DOHH2 (cell line): ENCODE results near the gene RAMP2.
"Not testable (repeated sequence)": the region's sequence is repeated elsewhere in the genome, so short reads cannot be mapped to it uniquely, and the experiment has no call there.

Experiments
- H3F3A ChIP-seq: fragments of 200-600 bp; sonication (generic), shearing (Covaris generic); 2 replicates; pipeline ENCODE4 v1.6.0; 2016; ENCODE audit warnings: antibody characterized with exemption, mild to moderate bottlenecking; ENCODE audit not compliant: control insufficient read depth, insufficient read depth
- H3K27ac ChIP-seq: fragments of 200-600 bp; sonication (generic); 2 replicates; pipeline ENCODE4 v1.5.1; 2014; ENCODE audit warnings: low read depth, mild to moderate bottlenecking, low read length, moderate library complexity
- H3K27me3 ChIP-seq: fragments of 200-600 bp; sonication (generic); 2 replicates; pipeline ENCODE4 v1.6.1; 2014; ENCODE audit warnings: mild to moderate bottlenecking, low read length, mixed read lengths; ENCODE audit not compliant: control insufficient read depth
- H3K36me3 ChIP-seq: fragments of 200-600 bp; sonication (generic); 2 replicates; pipeline ENCODE4 v1.6.1; 2014; ENCODE audit warnings: mild to moderate bottlenecking, low read length, moderate library complexity, mixed read lengths; ENCODE audit not compliant: control insufficient read depth
- H3K4me1 ChIP-seq: fragments of 200-600 bp; sonication (generic); 2 replicates; pipeline ENCODE4 v1.6.1; 2014; ENCODE audit warnings: mild to moderate bottlenecking, low read length, mixed read lengths; ENCODE audit not compliant: control insufficient read depth
- H3K4me2 ChIP-seq: fragments of 200-600 bp; sonication (generic); 2 replicates; pipeline ENCODE4 v1.6.0; 2014; ENCODE audit warnings: mild to moderate bottlenecking, low read length, moderate library complexity
- H3K4me3 ChIP-seq: fragments of 200-600 bp; sonication (generic); 2 replicates; pipeline ENCODE4 v1.5.1; 2014; ENCODE audit warnings: mild to moderate bottlenecking, low read length, mixed read lengths
- H3K79me2 ChIP-seq: fragments of 200-600 bp; sonication (generic); 2 replicates; pipeline ENCODE4 v1.6.1; 2014; ENCODE audit warnings: mild to moderate bottlenecking, low read length, mixed read lengths; ENCODE audit not compliant: control insufficient read depth
- H3K9me2 ChIP-seq: fragments of 200-600 bp; sonication (generic); replicated peaks from 2 replicates; pipeline ENCODE4 v1.6.1; 2014; ENCODE audit warnings: mild to moderate bottlenecking, low read length, mixed read lengths; ENCODE audit not compliant: control insufficient read depth
- H3K9me3 ChIP-seq: fragments of 200-600 bp; sonication (generic); 2 replicates; pipeline ENCODE4 v1.6.1; 2014; ENCODE audit warnings: antibody characterized with exemption, low read length, mixed read lengths; ENCODE audit not compliant: control insufficient read depth, insufficient read depth
- H4K20me1 ChIP-seq: fragments of 200-600 bp; sonication (generic); 2 replicates; pipeline ENCODE4 v1.6.0; 2014; ENCODE audit warnings: low read depth, mild to moderate bottlenecking, antibody characterized with exemption, low read length, moderate library complexity; ENCODE audit not compliant: control insufficient read depth, insufficient read depth
- EZH2phosphoT487 ChIP-seq: fragments of 200-600 bp; sonication (generic); IDR thresholded peaks from 2 replicates; pipeline ENCODE4 v1.6.1; 2017; ENCODE audit warnings: borderline replicate concordance, mild to moderate bottlenecking, antibody characterized with exemption, low read length, moderate library complexity, mixed read lengths
- TF ChIP-seq, protein P1 (sequence below): fragments of 200-600 bp; sonication (generic); IDR thresholded peaks from one replicate; pipeline ENCODE4 v1.5.1; 2014; ENCODE audit warnings: antibody characterized with exemption, mild to moderate bottlenecking, low read depth, low read length; ENCODE audit not compliant: poor library complexity, severe bottlenecking

Gene RAMP2

DNA sequence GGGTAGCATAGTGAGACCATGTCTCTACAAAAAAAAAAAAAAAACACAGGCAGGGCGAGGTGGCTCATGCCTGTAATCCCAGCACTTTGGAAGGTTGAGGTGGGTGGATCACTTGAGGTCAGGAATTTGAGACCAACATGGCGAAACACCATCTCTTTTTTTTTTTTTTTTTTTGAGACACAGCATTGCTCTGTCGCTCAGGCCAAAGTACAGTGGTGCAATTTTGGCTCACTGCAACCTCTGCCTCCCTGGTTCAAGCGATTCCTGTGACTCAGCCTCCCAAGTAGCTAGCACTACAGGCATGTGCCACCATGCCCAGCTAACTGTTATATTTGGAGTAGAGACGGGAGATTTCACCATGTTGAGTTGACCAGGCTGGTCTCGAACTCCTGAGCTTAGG is 5.1 kb downstream of the RAMP2 start:
- Histone ChIP-seq H3K27ac (no peak overlapping the region), H3K4me2 (no peak overlapping the region), H3K4me3 (no peak overlapping the region), H3K4me1 (peaks cover 9% of the 10 kb centered on the region), H4K20me1 (no peaks in the 10 kb centered on the region), H3K27me3 (peaks cover 12% of the 10 kb centered on the region), H3F3A (no peaks in the 10 kb centered on the region), H3K9me3 (no peaks in the 10 kb centered on the region), H3K36me3 (no peaks in the 10 kb centered on the region), H3K9me2 (no peaks in the 10 kb centered on the region), H3K79me2 (no peaks in the 10 kb centered on the region)
- no peak for TF ChIP-seq EZH2phosphoT487
- TF ChIP-seq, protein P1, sequence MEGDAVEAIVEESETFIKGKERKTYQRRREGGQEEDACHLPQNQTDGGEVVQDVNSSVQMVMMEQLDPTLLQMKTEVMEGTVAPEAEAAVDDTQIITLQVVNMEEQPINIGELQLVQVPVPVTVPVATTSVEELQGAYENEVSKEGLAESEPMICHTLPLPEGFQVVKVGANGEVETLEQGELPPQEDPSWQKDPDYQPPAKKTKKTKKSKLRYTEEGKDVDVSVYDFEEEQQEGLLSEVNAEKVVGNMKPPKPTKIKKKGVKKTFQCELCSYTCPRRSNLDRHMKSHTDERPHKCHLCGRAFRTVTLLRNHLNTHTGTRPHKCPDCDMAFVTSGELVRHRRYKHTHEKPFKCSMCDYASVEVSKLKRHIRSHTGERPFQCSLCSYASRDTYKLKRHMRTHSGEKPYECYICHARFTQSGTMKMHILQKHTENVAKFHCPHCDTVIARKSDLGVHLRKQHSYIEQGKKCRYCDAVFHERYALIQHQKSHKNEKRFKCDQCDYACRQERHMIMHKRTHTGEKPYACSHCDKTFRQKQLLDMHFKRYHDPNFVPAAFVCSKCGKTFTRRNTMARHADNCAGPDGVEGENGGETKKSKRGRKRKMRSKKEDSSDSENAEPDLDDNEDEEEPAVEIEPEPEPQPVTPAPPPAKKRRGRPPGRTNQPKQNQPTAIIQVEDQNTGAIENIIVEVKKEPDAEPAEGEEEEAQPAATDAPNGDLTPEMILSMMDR: no peak

DNA sequence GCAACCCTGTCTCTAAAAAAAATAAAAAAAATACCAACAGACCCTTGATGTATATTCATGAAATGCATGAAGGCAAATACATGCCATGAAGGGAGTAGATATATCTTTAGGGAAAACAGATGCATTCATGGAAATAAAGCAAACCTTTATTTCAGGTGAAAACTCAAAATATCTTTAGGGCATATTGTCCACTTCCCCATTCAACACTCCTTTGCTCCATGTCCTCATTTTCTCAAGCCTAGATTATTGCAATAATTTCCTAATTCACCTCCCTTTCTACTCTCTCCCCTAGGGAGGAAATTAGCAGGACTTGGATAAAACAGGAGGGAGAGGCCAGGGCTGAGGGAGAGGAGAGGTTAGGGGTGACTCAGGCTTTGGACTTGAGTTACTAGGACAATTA is 6.5 kb downstream of the RAMP2 start:
- TF ChIP-seq, protein P1: no peak
- TF ChIP-seq EZH2phosphoT487: no peak
- no peaks in the 10 kb centered on the region for H3K36me3 ChIP-seq
- no peaks in the 10 kb centered on the region for H4K20me1 ChIP-seq
- peaks cover 4% of the 10 kb centered on the region; the same call in 1 of the 2 replicates for H3K27me3 ChIP-seq
- no peaks in the 10 kb centered on the region for H3K9me3 ChIP-seq
- peaks cover 13% of the 10 kb centered on the region for H3K4me1 ChIP-seq
- H3F3A ChIP-seq: no peaks in the 10 kb centered on the region
- no peak overlapping the region for H3K27ac ChIP-seq
- H3K9me2 ChIP-seq: no peaks in the 10 kb centered on the region
- no peak overlapping the region for H3K4me2 ChIP-seq
- no peaks in the 10 kb centered on the region for H3K79me2 ChIP-seq
- no peak overlapping the region for H3K4me3 ChIP-seq

DNA sequence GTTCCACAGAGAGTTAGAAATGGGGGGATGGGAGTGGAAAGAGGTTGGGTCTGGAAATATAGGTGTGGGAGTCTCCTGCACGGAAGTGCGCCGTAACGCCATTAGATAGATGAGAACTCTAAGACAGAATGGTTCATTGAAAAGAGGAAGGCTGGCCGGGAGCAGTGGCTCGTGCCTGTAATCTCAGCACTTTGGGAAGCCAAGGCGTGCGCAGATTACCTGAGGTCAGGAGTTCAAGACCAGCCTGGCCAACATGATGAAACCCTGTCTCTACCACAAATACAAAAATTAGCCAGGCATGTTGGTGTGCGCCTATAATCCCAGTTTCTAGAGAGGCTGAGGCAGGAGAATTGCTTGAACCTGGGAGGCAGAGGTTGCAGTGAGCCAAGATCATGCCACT is 7.0 kb downstream of the RAMP2 start:
- peaks cover 12% of the 10 kb centered on the region for H3K4me1 ChIP-seq
- not testable (repeated sequence) for H3K4me3 ChIP-seq, H4K20me1 ChIP-seq, H3K9me3 ChIP-seq, H3K9me2 ChIP-seq, H3K27ac ChIP-seq, H3K79me2 ChIP-seq, H3K27me3 ChIP-seq, H3K36me3 ChIP-seq, H3K4me2 ChIP-seq, H3F3A ChIP-seq

DNA sequence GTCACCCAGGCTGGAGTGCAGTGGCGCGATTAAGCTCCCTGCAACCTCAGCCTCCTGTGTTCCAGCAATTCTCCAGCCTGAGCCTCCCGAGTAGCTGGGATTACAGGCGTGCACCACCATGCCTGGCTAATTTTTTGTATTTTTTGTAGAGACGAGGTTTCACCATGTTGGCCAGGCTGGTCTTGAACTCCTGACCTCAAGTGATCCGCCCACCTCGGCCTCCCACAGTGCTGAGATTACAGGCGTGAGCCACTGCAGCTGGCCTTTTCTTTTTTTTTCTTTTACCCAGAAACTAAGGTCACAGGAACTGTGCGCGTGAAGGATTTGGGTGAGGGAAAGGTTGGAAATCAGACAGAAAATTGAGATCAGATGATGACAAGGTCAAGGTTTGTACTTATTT is 8.9 kb downstream of the RAMP2 start:
- not testable (repeated sequence) for H3K36me3 ChIP-seq

More for the DNA sequence above, 8.9 kb downstream of the RAMP2 start:
- not testable (repeated sequence) for H3K27me3 ChIP-seq, H3K9me2 ChIP-seq, H3K9me3 ChIP-seq, H3K4me2 ChIP-seq, H3F3A ChIP-seq, H4K20me1 ChIP-seq, H3K27ac ChIP-seq, H3K4me3 ChIP-seq
- peaks cover 14% of the 10 kb centered on the region for H3K4me1 ChIP-seq
- peaks cover 14% of the 10 kb centered on the region for H3K79me2 ChIP-seq
